ENCODE measurements around the gene SPATS2L.

SPATS2L gene

DNA sequence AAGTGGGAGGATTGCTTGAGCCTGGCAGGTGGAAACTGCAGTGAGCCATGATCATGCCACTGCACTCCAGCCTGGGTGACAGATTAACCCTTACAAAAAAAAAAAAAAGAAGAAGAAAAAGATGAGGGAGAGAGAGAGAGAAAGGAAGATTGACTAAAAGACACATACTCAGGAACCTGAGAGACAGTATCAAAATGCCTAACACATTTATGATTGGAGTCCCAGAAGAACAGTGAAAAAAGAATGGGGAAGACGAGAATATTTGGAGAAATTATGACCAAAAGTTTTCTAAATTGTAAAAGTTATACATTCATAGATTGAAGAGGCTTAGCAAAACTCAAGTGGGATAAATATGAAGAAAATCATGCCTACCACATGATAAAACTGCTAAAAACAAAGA is 19.9 kb upstream of the SPATS2L start:
- Histone ChIP-seq H3K4me3 (ENCODE audit: insufficient read depth, low read length, poor library complexity, severe bottlenecking) (no peak overlapping the region), H3K36me3 (ENCODE audit: low read length) (no peaks in the 10 kb centered on the region), H3K4me2 (ENCODE audit: low read depth, low read length, poor library complexity, severe bottlenecking) (no peak overlapping the region), H2AFZ (ENCODE audit: low read depth, low read length, severe bottlenecking) (no peak overlapping the region), H3K9ac (ENCODE audit: low read length) (no peak overlapping the region), H3K9me3 (ENCODE audit: insufficient read depth, low read length) (no peaks in the 10 kb centered on the region), H3K79me2 (ENCODE audit: insufficient read depth, low read length) (no peaks in the 10 kb centered on the region), H4K20me1 (ENCODE audit: low read depth, low read length) (no peaks in the 10 kb centered on the region), H3K27ac (ENCODE audit: low read depth, low read length) (no peak overlapping the region), H3F3A (ENCODE audit: insufficient read depth) (no peaks in the 10 kb centered on the region), H3K9me2 (replicated peaks; ENCODE audit: insufficient read depth, low read length) (no peaks in the 10 kb centered on the region), H3K27me3 (ENCODE audit: low read length) (no peaks in the 10 kb centered on the region)
- TF ChIP-seq EZH2phosphoT487 (conservative IDR thresholded peaks at IDR 0.05; ENCODE audit: low read length) = no peak
- no peak for TF ChIP-seq CTCF (IDR thresholded peaks at IDR 0.05; ENCODE audit: insufficient read depth, low read length, poor library complexity, severe bottlenecking)

DNA sequence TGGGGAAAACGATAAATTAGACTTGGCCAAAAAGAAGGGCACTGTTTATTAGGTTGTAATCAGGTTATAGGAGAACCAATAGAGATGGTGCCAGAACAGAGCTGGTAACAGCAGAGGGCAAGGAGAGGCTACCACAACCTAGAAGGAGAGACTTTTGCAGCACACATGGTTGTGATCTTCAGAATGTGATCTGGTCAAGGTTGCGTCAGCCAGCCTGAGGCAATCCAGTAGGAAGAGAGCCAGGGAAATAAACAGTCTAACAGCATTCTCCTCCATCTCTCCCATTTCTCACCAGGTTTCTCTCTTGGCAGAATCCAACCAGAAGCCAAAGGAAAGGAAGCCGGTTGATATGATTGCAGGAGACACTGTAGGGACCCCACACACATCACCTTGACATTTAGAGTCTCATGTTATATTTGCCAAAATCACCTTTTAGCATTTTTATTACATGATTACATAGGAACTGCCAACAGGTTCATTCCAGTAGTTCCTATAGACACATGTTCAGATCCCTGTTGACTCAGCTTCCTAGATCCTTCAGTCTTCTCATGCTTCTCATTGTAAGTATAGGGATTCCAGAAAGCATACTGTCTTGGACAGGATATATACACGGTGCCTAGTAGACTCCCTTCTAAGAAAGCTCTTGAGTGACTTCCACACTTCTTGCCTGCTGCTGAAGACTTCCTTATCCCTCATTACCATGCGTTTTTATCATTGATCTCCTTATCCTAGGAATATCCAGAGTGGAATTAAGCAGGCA is 17.6 kb upstream of the SPATS2L start:
- Histone ChIP-seq H3F3A (ENCODE audit: insufficient read depth) (no peaks in the 10 kb centered on the region), H3K27me3 (ENCODE audit: low read length) (no peaks in the 10 kb centered on the region), H3K9ac (ENCODE audit: low read length) (no peak overlapping the region), H2AFZ (ENCODE audit: low read depth, low read length, severe bottlenecking) (no peak overlapping the region), H3K4me2 (ENCODE audit: low read depth, low read length, poor library complexity, severe bottlenecking) (no peak overlapping the region), H3K9me2 (replicated peaks; ENCODE audit: insufficient read depth, low read length) (no peaks in the 10 kb centered on the region), H3K27ac (ENCODE audit: low read depth, low read length) (no peak overlapping the region), H3K9me3 (ENCODE audit: insufficient read depth, low read length) (no peaks in the 10 kb centered on the region), H3K79me2 (ENCODE audit: insufficient read depth, low read length) (no peaks in the 10 kb centered on the region), H3K36me3 (ENCODE audit: low read length) (no peaks in the 10 kb centered on the region), H4K20me1 (ENCODE audit: low read depth, low read length) (no peaks in the 10 kb centered on the region), H3K4me3 (ENCODE audit: insufficient read depth, low read length, poor library complexity, severe bottlenecking) (no peak overlapping the region)
- TF ChIP-seq CTCF (IDR thresholded peaks at IDR 0.05; ENCODE audit: insufficient read depth, low read length, poor library complexity, severe bottlenecking) (no peak), EZH2phosphoT487 (conservative IDR thresholded peaks at IDR 0.05; ENCODE audit: low read length) (no peak)

- Histone ChIP-seq H3K9me3 (ENCODE audit: insufficient read depth, low read length) (no peaks in the 10 kb centered on the region), H3K27me3 (ENCODE audit: low read length) (no peaks in the 10 kb centered on the region), H3F3A (ENCODE audit: insufficient read depth) (no peaks in the 10 kb centered on the region), H3K9ac (ENCODE audit: low read length) (no peak overlapping the region), H3K36me3 (ENCODE audit: low read length) (no peaks in the 10 kb centered on the region), H3K79me2 (ENCODE audit: insufficient read depth, low read length) (no peaks in the 10 kb centered on the region), H3K27ac (ENCODE audit: low read depth, low read length) (no peak overlapping the region), H3K4me3 (ENCODE audit: insufficient read depth, low read length, poor library complexity, severe bottlenecking) (no peak overlapping the region), H2AFZ (ENCODE audit: low read depth, low read length, severe bottlenecking) (no peak overlapping the region), H4K20me1 (ENCODE audit: low read depth, low read length) (no peaks in the 10 kb centered on the region), H3K4me2 (ENCODE audit: low read depth, low read length, poor library complexity, severe bottlenecking) (no peak overlapping the region), H3K9me2 (replicated peaks; ENCODE audit: insufficient read depth, low read length) (no peaks in the 10 kb centered on the region)
- no peak for TF ChIP-seq EZH2phosphoT487 (conservative IDR thresholded peaks at IDR 0.05; ENCODE audit: low read length)
- TF ChIP-seq CTCF (IDR thresholded peaks at IDR 0.05; ENCODE audit: insufficient read depth, low read length, poor library complexity, severe bottlenecking) = no peak
Observed at GRCh38 chr2:200296118-200296517, 10.4 kb upstream of the SPATS2L start.
